Progenitor cell of endocrine pancreas (in vitro differentiated cells): ENCODE data around the gene IFNE. TPM values are rescaled to one million over a fixed set of nuclear protein-coding genes. Genes with fewer than 3 reads are reported as not detected.

Source experiments
- DNase-seq: peaks from one replicate; pipeline ENCODE4 v3.0.0; 2021; ENCODE audit warnings: low spot score; ENCODE audit not compliant: unreplicated experiment
- H3K27ac Mint-ChIP-seq: 2 replicates; pipeline ENCODE4 v1.8.0; 2021; ENCODE audit warnings: mild to moderate bottlenecking, moderate library complexity, mixed read lengths
- H3K27me3 Mint-ChIP-seq: 2 replicates; pipeline ENCODE4 v1.8.0; 2021; ENCODE audit warnings: mixed read lengths
- H3K36me3 Mint-ChIP-seq: 2 replicates; pipeline ENCODE4 v1.8.0; 2022; ENCODE audit warnings: mixed read lengths; ENCODE audit not compliant: insufficient read depth
- H3K4me1 Mint-ChIP-seq: 2 replicates; pipeline ENCODE4 v1.8.0; 2021; ENCODE audit warnings: low read depth, mixed read lengths
- H3K4me3 Mint-ChIP-seq: 2 replicates; pipeline ENCODE4 v1.8.0; 2021; ENCODE audit warnings: low read depth, mild to moderate bottlenecking, moderate library complexity, mixed read lengths
- H3K9me3 Mint-ChIP-seq: 2 replicates; pipeline ENCODE4 v1.8.0; 2021; ENCODE audit warnings: low read depth, mixed read lengths
- CTCF ChIP-seq: fragments of 200-600 bp; sonication (generic); IDR thresholded peaks from one replicate; pipeline ENCODE4 v1.5.0; 2021; ENCODE audit warnings: antibody characterized with exemption, mild to moderate bottlenecking; ENCODE audit not compliant: unreplicated experiment
- total RNA-seq: library from RNA; stranded (reverse); gene quantifications from 2 replicates; pipeline ENCODE4 v1.2.1, GENCODE V29; 2021

Gene IFNE
- total RNA-seq, 1 donor from 2014 or later: 2.5 TPM

- H3K27me3 Mint-ChIP-seq: no peaks in the 10 kb centered on the region
- no peak overlapping the region for H3K27ac Mint-ChIP-seq
- no peak for TF ChIP-seq CTCF
- DNase-seq: no peak
- no peaks in the 10 kb centered on the region for H3K36me3 Mint-ChIP-seq
- H3K9me3 Mint-ChIP-seq: no peaks in the 10 kb centered on the region
- peaks cover 41% of the 10 kb centered on the region for H3K4me1 Mint-ChIP-seq
- H3K4me3 Mint-ChIP-seq: no peak overlapping the region
Observed at GRCh38 chr9:21505425-21506179, 23.5 kb upstream of the IFNE start.

- H3K9me3 Mint-ChIP-seq: no peaks in the 10 kb centered on the region
- no peak overlapping the region for H3K4me3 Mint-ChIP-seq
- no peak overlapping the region for H3K27ac Mint-ChIP-seq
- no peak for TF ChIP-seq CTCF
- no peaks in the 10 kb centered on the region for H3K36me3 Mint-ChIP-seq
- peaks cover 48% of the 10 kb centered on the region for H3K4me1 Mint-ChIP-seq
- DNase-seq: no peak
- no peaks in the 10 kb centered on the region for H3K27me3 Mint-ChIP-seq
Observed at GRCh38 chr9:21504894-21505293, 22.8 kb upstream of the IFNE start.

GRCh38 chr9:21504113-21504512, 22.0 kb upstream of the IFNE start:
- H3K27me3 Mint-ChIP-seq: no peaks in the 10 kb centered on the region
- no peak for TF ChIP-seq CTCF
- no peaks in the 10 kb centered on the region for H3K36me3 Mint-ChIP-seq
- peaks cover 54% of the 10 kb centered on the region for H3K4me1 Mint-ChIP-seq
- H3K9me3 Mint-ChIP-seq: no peaks in the 10 kb centered on the region
- DNase-seq: no peak
- H3K27ac Mint-ChIP-seq: no peak overlapping the region
- no peak overlapping the region for H3K4me3 Mint-ChIP-seq

GRCh38 chr9:21502586-21502985, 20.5 kb upstream of the IFNE start:
- Mint-ChIP-seq H3K36me3 (no peaks in the 10 kb centered on the region), H3K4me3 (no peak overlapping the region), H3K27ac (no peak overlapping the region), H3K27me3 (no peaks in the 10 kb centered on the region), H3K9me3 (no peaks in the 10 kb centered on the region), H3K4me1 (peaks cover 58% of the 10 kb centered on the region)
- no peak for DNase-seq
- TF ChIP-seq CTCF: no peak

GRCh38 chr9:21499912-21500311, 17.8 kb upstream of the IFNE start:
- no peak for TF ChIP-seq CTCF
- H3K9me3 Mint-ChIP-seq: peaks cover 12% of the 10 kb centered on the region
- peaks cover 50% of the 10 kb centered on the region for H3K4me1 Mint-ChIP-seq
- peak overlapping the region; percentile 90 for H3K27ac Mint-ChIP-seq
- H3K27me3 Mint-ChIP-seq: no peaks in the 10 kb centered on the region
- peaks cover 5% of the 10 kb centered on the region for H3K36me3 Mint-ChIP-seq
- H3K4me3 Mint-ChIP-seq: no peak overlapping the region
- no peak for DNase-seq
